HepG2 (cell line): ENCODE results near the gene HNRNPA2B1. TPM values are rescaled to one million over a fixed set of nuclear protein-coding genes. Genes with fewer than 3 reads are reported as not detected.

Source experiments
- ATAC-seq: fragments of 200-7000 bp; cut with Tn5 transposase; 3 replicates; pipeline ENCODE4 v1.9.1; 2020; ENCODE audit warnings: mild to moderate bottlenecking, moderate library complexity
- BruUV-seq: library from RNA; stranded (reverse); fragments of 400-500 nt; replicated peaks from 2 replicates; lab custom pipeline; 2021; lab: Mats Ljungman, UMichigan
- CTCF ChIA-PET: fragments of 300-600 bp; formaldehyde crosslinking; extraction: SDS; loops from one replicate; lab custom pipeline; 2021; ENCODE audit warnings: low total read pairs, inconsistent platforms, low intra/inter-chr PET ratio; lab: Yijun Ruan, JAX
- POLR2A ChIA-PET: fragments of 350-600 bp; sonication (Branson Sonifier 250); formaldehyde crosslinking; loops from one replicate; lab custom pipeline; 2020; ENCODE audit warnings: antibody characterized with exemption, inconsistent platforms; lab: Yijun Ruan, JAX
- DNase-seq: peaks from one replicate; pipeline ENCODE4 v3.0.0-alpha.2; 2015; ENCODE audit warnings: low spot score
- FAIRE-seq: peaks from 3 replicates; lab custom pipeline; 2011; peaks lifted over from hg19 to GRCh38; lab: Jason Lieb, UNC
- H2AFZ ChIP-seq: one replicate; pipeline ENCODE4 v1.6.1; 2011; ENCODE audit warnings: low read length, inconsistent platforms
- H3K27ac ChIP-seq: fragments of 300-600 bp; 3 replicates; pipeline ENCODE4 v1.8.0; 2011; ENCODE audit warnings: mixed run types, mild to moderate bottlenecking, mixed read lengths, low read length, inconsistent platforms; ENCODE audit not compliant: insufficient read depth; ENCODE audit errors: extremely low read length
- H3K27me3 ChIP-seq, 2 experiments: fragments of 200-600 bp in 1 of 2; 2 replicates in 1 of 2; 3 replicates in 1 of 2; pipeline versions ENCODE4 v1.6.0 to v1.8.0; 2011; ENCODE audit warnings: low read length in 2 of 2, mild to moderate bottlenecking in 2 of 2, moderate library complexity in 2 of 2, inconsistent platforms in 1 of 2; ENCODE audit not compliant: insufficient read depth in 2 of 2, control insufficient read depth in 1 of 2
- H3K36me3 ChIP-seq, 2 experiments: fragments of 200-600 bp in 1 of 2; replicated peaks in 1 of 2; 2 replicates in 1 of 2; 3 replicates in 1 of 2; pipeline versions ENCODE4 v1.5.1 to v1.8.0; 2011; ENCODE audit warnings: low read length in 2 of 2, inconsistent platforms in 1 of 2; ENCODE audit not compliant: insufficient read depth in 2 of 2, control insufficient read depth in 1 of 2
- H3K4me1 ChIP-seq: 2 replicates; pipeline ENCODE4 v1.5.1; 2012; ENCODE audit warnings: low read length, inconsistent platforms; ENCODE audit not compliant: insufficient read depth
- H3K4me2 ChIP-seq: 2 replicates; pipeline ENCODE4 v1.6.0; 2011; ENCODE audit warnings: low read depth, low read length, inconsistent platforms
- H3K4me3 ChIP-seq, 3 experiments: fragments of 200-600 bp in 1 of 3; sonication (generic), shearing (Covaris generic) in 1 of 3; replicated peaks in 1 of 3; 2 replicates each; pipeline ENCODE4 v1.5.1; 2011 to 2016; ENCODE audit warnings: low read length in 3 of 3, inconsistent platforms in 2 of 3, low read depth in 2 of 3, mild to moderate bottlenecking in 2 of 3, control low read depth in 1 of 3, mixed read lengths in 1 of 3; ENCODE audit not compliant: insufficient read depth in 1 of 3
- H3K79me2 ChIP-seq: one replicate; pipeline ENCODE4 v1.6.1; 2011; ENCODE audit warnings: low read length, inconsistent platforms; ENCODE audit not compliant: insufficient read depth
- H3K9ac ChIP-seq: 2 replicates; pipeline ENCODE4 v1.6.0; 2011; ENCODE audit warnings: mild to moderate bottlenecking, low read depth, low read length, inconsistent platforms; ENCODE audit not compliant: insufficient read depth
- H3K9me3 ChIP-seq: 2 replicates; pipeline ENCODE4 v1.5.1; 2012; ENCODE audit warnings: mild to moderate bottlenecking, low read length
- H4K20me1 ChIP-seq: 2 replicates; pipeline ENCODE4 v1.6.0; 2011; ENCODE audit warnings: inconsistent platforms, mild to moderate bottlenecking, low read length, moderate library complexity; ENCODE audit not compliant: insufficient read depth
- ADNP ChIP-seq: sonication (generic); formaldehyde crosslinking; IDR thresholded peaks from 2 replicates; pipeline ENCODE4 v1.4.0; 2020; ENCODE audit warnings: missing genetic modification reagents
- CBX2 ChIP-seq, 2 experiments: fragments of 200-600 bp in 1 of 2; sonication (generic); formaldehyde crosslinking in 1 of 2; IDR thresholded peaks; 2 replicates each; pipeline versions ENCODE4 v1.7.0 to v1.8.1; 2018 to 2022; ENCODE audit warnings: low read depth in 2 of 2, low read length in 1 of 2, mild to moderate bottlenecking in 1 of 2, missing genetic modification reagents in 1 of 2
- CHD4 ChIP-seq: fragments of 200-600 bp; sonication (generic); IDR thresholded peaks from 2 replicates; pipeline ENCODE4 v1.7.0; 2017; ENCODE audit warnings: mild to moderate bottlenecking, low read length, borderline replicate concordance
- GLMP ChIP-seq: sonication (generic); formaldehyde crosslinking; IDR thresholded peaks from 2 replicates; pipeline ENCODE4 v1.9.0; 2021; ENCODE audit warnings: missing genetic modification reagents, mild to moderate bottlenecking, borderline replicate concordance
- HNF4G ChIP-seq, 2 experiments: sonication (generic) in 1 of 2; formaldehyde crosslinking in 1 of 2; IDR thresholded peaks; 2 replicates each; pipeline versions ENCODE4 v1.4.0 to v1.6.1; 2011 to 2020; ENCODE audit warnings: borderline replicate concordance in 2 of 2, low read depth in 2 of 2, mild to moderate bottlenecking in 2 of 2, low read length in 1 of 2, missing genetic modification reagents in 1 of 2, moderate library complexity in 1 of 2
- HNRNPK ChIP-seq: fragments of 200-400 bp; formaldehyde crosslinking; IDR thresholded peaks from 2 replicates; pipeline ENCODE4 v1.6.1; 2018; ENCODE audit warnings: low read length, low read depth, moderate library complexity, mild to moderate bottlenecking; ENCODE audit not compliant: poor library complexity, severe bottlenecking
- IKZF4 ChIP-seq: sonication (generic); formaldehyde crosslinking; IDR thresholded peaks from 2 replicates; pipeline ENCODE4 v1.5.1; 2020; ENCODE audit warnings: borderline replicate concordance, mild to moderate bottlenecking, low read depth, missing genetic modification reagents; ENCODE audit errors: not compliant biosample characterization
- KDM3A ChIP-seq: IDR thresholded peaks from 2 replicates; pipeline ENCODE4 v1.6.1; 2018; ENCODE audit warnings: low read depth, missing compliant biosample characterization
- LCORL ChIP-seq, 2 experiments: fragments of 450-650 bp in 1 of 2; sonication (generic) in 1 of 2; formaldehyde crosslinking in 1 of 2; IDR thresholded peaks; 2 replicates each; pipeline versions ENCODE4 v1.5.0 to v1.6.1; 2017 to 2020; ENCODE audit warnings: antibody characterized with exemption in 1 of 2, missing genetic modification reagents in 1 of 2
- POLR2G ChIP-seq: fragments of 200-400 bp; formaldehyde crosslinking; IDR thresholded peaks from 2 replicates; pipeline ENCODE4 v1.6.1; 2018; ENCODE audit warnings: mild to moderate bottlenecking, low read depth, low read length, moderate library complexity
- RBM22 ChIP-seq: fragments of 200-400 bp; formaldehyde crosslinking; optimal IDR thresholded peaks from 2 replicates; pipeline ENCODE3; 2017; ENCODE audit warnings: mild to moderate bottlenecking, low read length, moderate library complexity
- ZNF138 ChIP-seq: sonication (generic); formaldehyde crosslinking; IDR thresholded peaks from 2 replicates; pipeline ENCODE4 v1.5.0; 2020; ENCODE audit warnings: mild to moderate bottlenecking, low read depth, missing genetic modification reagents
- ZSCAN25 ChIP-seq: sonication (generic); formaldehyde crosslinking; IDR thresholded peaks from 2 replicates; pipeline ENCODE4 v1.8.0; 2022; ENCODE audit warnings: mild to moderate bottlenecking, missing genetic modification reagents
- ZZZ3 ChIP-seq: sonication (generic); formaldehyde crosslinking; IDR thresholded peaks from 2 replicates; pipeline ENCODE4 v1.4.0; 2020; ENCODE audit warnings: missing genetic modification reagents, mild to moderate bottlenecking, borderline replicate concordance
- WGBS: methylation state at CpG from one replicate; pipeline ENCODE4 v1.1.6; 2017; ENCODE audit warnings: low lambda C conversion rate; 5-methylcytosine and 5-hydroxymethylcytosine counted together
- in situ Hi-C: cut with HindIII; loops from 2 replicates; pipeline ENCODE4 v1.10.0; 2017; ENCODE audit warnings: low pct_unique_long_range_greater_than_20kb; ENCODE audit not compliant: extremely low pct_ligation_motif_present
- intact Hi-C: fragments of 100-400 bp; cut with micrococcal nuclease; formaldehyde crosslinking; loops from one replicate; pipeline ENCODE4 v1.10.0; 2022; ENCODE audit not compliant: unreplicated experiment
- polyA plus RNA-seq, 8 experiments: library from polyadenylated mRNA; depleted of rRNA in 3 of 8; stranded (reverse) in 7 of 8; unstranded in 1 of 8; fragments of >200 nt; fragmentation: Illumina TruSeq in 4 of 8; extraction: Trizol in 4 of 8; gene quantifications; 2 replicates each; pipeline versions ENCODE4 v1.2.1 to v1.2.3, GENCODE V29; 2011 to 2016; ENCODE audit warnings: low read depth in 4 of 8, missing spikeins in 1 of 8, mixed read lengths in 1 of 8; ENCODE audit not compliant: insufficient read depth in 1 of 8
- total RNA-seq, 5 experiments: library from RNA; depleted of rRNA; stranded (reverse); fragments of >200 nt; fragmentation: Illumina TruSeq; extraction: Trizol; gene quantifications; 2 replicates each; pipeline ENCODE4 v1.2.3, GENCODE V29; 2016; ENCODE audit warnings: low read depth in 1 of 5
- TF ChIP-seq, protein P1 (sequence below): IDR thresholded peaks from 2 replicates; pipeline ENCODE4 v1.6.1; 2016; ENCODE audit warnings: missing genetic modification reagents, missing compliant biosample characterization
- TF ChIP-seq, protein P2 (sequence below): sonication (generic); formaldehyde crosslinking; IDR thresholded peaks from 2 replicates; pipeline ENCODE4 v1.5.1; 2020; ENCODE audit warnings: missing genetic modification reagents, mild to moderate bottlenecking, borderline replicate concordance
- TF ChIP-seq, protein P3 (sequence below): sonication (generic); formaldehyde crosslinking; IDR thresholded peaks from 2 replicates; pipeline ENCODE4 v1.4.0; 2020; ENCODE audit warnings: mild to moderate bottlenecking, missing genetic modification reagents
- TF ChIP-seq, protein P4 (sequence below): sonication (generic); formaldehyde crosslinking; IDR thresholded peaks from 2 replicates; pipeline ENCODE4 v1.8.0; 2022; ENCODE audit warnings: mild to moderate bottlenecking, missing genetic modification reagents, borderline replicate concordance

Gene HNRNPA2B1
- total and polyA plus RNA-seq, 2 of the 13 experiments (the other 11 are each of a cell fraction or from before 2014, with no cell fraction given) = 193 to 412 TPM

DNA sequence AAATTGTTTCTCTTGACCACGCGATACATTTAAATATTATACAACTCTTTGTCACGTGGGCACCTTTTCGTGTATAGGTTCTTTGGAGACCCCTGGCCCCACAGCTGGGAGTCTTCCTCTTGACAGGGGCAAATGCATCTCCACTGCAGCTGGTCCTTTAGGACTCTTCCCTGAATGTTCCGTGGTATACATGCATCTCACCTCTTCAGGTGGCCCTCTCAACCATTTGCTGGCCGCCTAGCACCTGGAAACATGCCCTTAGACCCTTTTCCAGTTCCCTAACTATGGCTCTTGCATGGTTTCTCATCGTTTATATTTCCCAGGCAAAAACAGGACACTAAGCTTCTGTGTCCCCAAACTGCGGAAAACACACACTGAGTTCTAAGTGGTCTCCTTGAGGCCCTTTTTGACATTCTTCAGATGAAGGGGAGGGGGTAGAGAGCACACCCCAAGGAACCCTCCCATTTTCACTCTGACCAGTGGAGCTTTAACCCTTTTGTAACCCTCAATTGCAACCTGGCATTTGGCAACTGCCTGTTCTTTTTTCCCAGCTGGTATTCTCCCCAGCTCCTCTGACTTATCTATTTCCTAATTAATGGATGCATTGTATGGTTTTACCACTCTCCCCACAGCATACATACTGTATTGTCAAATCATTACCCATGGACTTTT lies 20.6 kb downstream of the HNRNPA2B1 start:
- no peak overlapping the region for H2AFZ ChIP-seq
- H3K9me3 ChIP-seq = no peaks in the 10 kb centered on the region
- H3K79me2 ChIP-seq = no peaks in the 10 kb centered on the region
- 87% methylated on average over 8 of the region's 8 CpGs for WGBS
- H4K20me1 ChIP-seq = peaks cover 8% of the 10 kb centered on the region; the same call in 1 of the 2 replicates
- ChIA-PET CTCF (no interaction called here), POLR2A (interaction anchor here (0.7 to 1.0 kb wide), 3 partner anchors 9 to 19 kb away, joined by 3 to 4 read pairs (median 4); no protein-coding TSS in a partner anchor)
- no peaks in the 10 kb centered on the region for H3K36me3 ChIP-seq
- no peak overlapping the region for H3K4me3 ChIP-seq
- no peak overlapping the region for H3K9ac ChIP-seq
- DNase-seq (no peak), ATAC-seq (peak; percentile 16), FAIRE-seq (no peak)
- intact Hi-C loops = loop anchor here (5.0 kb wide), 1 partner anchor 88 kb away; no protein-coding TSS in a partner anchor
- H3K4me2 ChIP-seq = no peak overlapping the region
- in situ Hi-C loops = loop anchor here (10.0 kb wide), 1 partner anchor 85 kb away; no protein-coding TSS in a partner anchor
- no peak overlapping the region for H3K27ac ChIP-seq
- no TSS peak for BruUV-seq
- H3K27me3 ChIP-seq = no peaks in the 10 kb centered on the region
- peaks cover 30% of the 10 kb centered on the region for H3K4me1 ChIP-seq
- TF ChIP-seq ADNP (CRISPR knock-in tag) (no peak), ZSCAN25 (CRISPR knock-in tag) (no peak), ZZZ3 (no peak), KDM3A (CRISPR knock-in tag) (no peak), CBX2 (IDR thresholded peaks at IDR 0.05; ENCODE audit: low read depth, low read length) (no peak), CBX2 (CRISPR knock-in tag; IDR thresholded peaks at IDR 0.05; ENCODE audit: low read depth) (no peak), HNF4G (IDR thresholded peaks at IDR 0.05; ENCODE audit: borderline replicate concordance, low read depth, low read length) (no peak), HNF4G (CRISPR knock-in tag; IDR thresholded peaks at IDR 0.05; ENCODE audit: borderline replicate concordance, low read depth) (no peak), CHD4 (no peak), GLMP (no peak), ZNF138 (CRISPR knock-in tag) (no peak), IKZF4 (CRISPR knock-in tag) (no peak), LCORL (IDR thresholded peaks at IDR 0.05) (no peak), LCORL (CRISPR knock-in tag; IDR thresholded peaks at IDR 0.05) (no peak), HNRNPK (no peak), POLR2G (peak; percentile 66), RBM22 (peak; percentile 67)
- TF ChIP-seq, protein P1, sequence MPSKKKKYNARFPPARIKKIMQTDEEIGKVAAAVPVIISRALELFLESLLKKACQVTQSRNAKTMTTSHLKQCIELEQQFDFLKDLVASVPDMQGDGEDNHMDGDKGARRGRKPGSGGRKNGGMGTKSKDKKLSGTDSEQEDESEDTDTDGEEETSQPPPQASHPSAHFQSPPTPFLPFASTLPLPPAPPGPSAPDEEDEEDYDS = no peak
- TF ChIP-seq, protein P2, sequence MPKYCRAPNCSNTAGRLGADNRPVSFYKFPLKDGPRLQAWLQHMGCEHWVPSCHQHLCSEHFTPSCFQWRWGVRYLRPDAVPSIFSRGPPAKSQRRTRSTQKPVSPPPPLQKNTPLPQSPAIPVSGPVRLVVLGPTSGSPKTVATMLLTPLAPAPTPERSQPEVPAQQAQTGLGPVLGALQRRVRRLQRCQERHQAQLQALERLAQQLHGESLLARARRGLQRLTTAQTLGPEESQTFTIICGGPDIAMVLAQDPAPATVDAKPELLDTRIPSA (CRISPR knock-in tag) = no peak
- TF ChIP-seq, protein P3, sequence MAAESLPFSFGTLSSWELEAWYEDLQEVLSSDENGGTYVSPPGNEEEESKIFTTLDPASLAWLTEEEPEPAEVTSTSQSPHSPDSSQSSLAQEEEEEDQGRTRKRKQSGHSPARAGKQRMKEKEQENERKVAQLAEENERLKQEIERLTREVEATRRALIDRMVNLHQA = no peak
- TF ChIP-seq, protein P4, sequence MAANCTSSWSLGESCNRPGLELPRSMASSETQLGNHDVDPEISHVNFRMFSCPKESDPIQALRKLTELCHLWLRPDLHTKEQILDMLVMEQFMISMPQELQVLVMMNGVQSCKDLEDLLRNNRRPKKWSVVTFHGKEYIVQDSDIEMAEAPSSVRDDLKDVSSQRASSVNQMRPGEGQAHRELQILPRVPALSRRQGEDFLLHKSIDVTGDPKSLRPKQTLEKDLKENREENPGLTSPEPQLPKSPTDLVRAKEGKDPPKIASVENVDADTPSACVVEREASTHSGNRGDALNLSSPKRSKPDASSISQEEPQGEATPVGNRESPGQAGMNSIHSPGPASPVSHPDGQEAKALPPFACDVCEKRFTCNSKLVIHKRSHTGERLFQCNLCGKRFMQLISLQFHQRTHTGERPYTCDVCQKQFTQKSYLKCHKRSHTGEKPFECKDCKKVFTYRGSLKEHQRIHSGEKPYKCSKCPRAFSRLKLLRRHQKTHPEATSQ = no peak
